K562 (cell line): ENCODE measurements around the gene RGS14. TPM values are rescaled to one million over a fixed set of nuclear protein-coding genes. Genes with fewer than 3 reads are reported as not detected.

Experiments used
- CREBBP ChIP-seq: IDR thresholded peaks from one replicate; pipeline ENCODE4 v1.6.1; 2012; ENCODE audit warnings: low read depth, mild to moderate bottlenecking, control low read depth, inconsistent platforms, low read length
- ELF4 ChIP-seq: fragments of 450-650 bp; formaldehyde crosslinking; IDR thresholded peaks from 2 replicates; pipeline ENCODE4 v1.4.0; 2022; ENCODE audit warnings: missing genetic modification characterization
- GATAD2A ChIP-seq: fragments of 450-650 bp; IDR thresholded peaks from 2 replicates; pipeline ENCODE4 v1.6.1; 2017
- KDM1A ChIP-seq, 2 experiments: fragments of 450-650 bp; IDR thresholded peaks; 2 replicates each; pipeline ENCODE4 v1.6.1; 2016; ENCODE audit warnings: mild to moderate bottlenecking in 2 of 2
- MAFG ChIP-seq: fragments of 450-650 bp; conservative IDR thresholded peaks from 2 replicates; pipeline ENCODE4 v1.6.1; 2016; ENCODE audit warnings: missing genetic modification characterization, missing compliant biosample characterization
- NCOA6 ChIP-seq: fragments of 450-650 bp; IDR thresholded peaks from 2 replicates; pipeline ENCODE4 v1.6.1; 2017; ENCODE audit warnings: mild to moderate bottlenecking
- NRF1 ChIP-seq, 2 experiments: fragments of 450-650 bp; IDR thresholded peaks in 1 of 2; conservative IDR thresholded peaks in 1 of 2; 2 replicates each; pipeline ENCODE4 v1.6.1; 2014; ENCODE audit warnings: mild to moderate bottlenecking in 2 of 2
- SUPT5H ChIP-seq: fragments of 450-650 bp; IDR thresholded peaks from 2 replicates; pipeline ENCODE4 v1.6.1; 2016
- TBL1XR1 ChIP-seq, 2 experiments: IDR thresholded peaks; 2 replicates each; pipeline ENCODE4 v1.6.1; 2012; ENCODE audit warnings: improper control_type of control experiment in 2 of 2, low read length in 2 of 2, mild to moderate bottlenecking in 1 of 2
- TEAD4 ChIP-seq, 2 experiments: sonication (generic) in 1 of 2; formaldehyde crosslinking in 1 of 2; IDR thresholded peaks; 2 replicates each; pipeline versions ENCODE4 v1.6.1 to v1.8.0; 2012 to 2022; ENCODE audit warnings: borderline replicate concordance in 1 of 2, inconsistent platforms in 1 of 2, low read length in 1 of 2, mild to moderate bottlenecking in 1 of 2, missing genetic modification reagents in 1 of 2
- THRAP3 ChIP-seq: fragments of 450-650 bp; IDR thresholded peaks from 2 replicates; pipeline ENCODE4 v1.6.1; 2016; ENCODE audit warnings: mild to moderate bottlenecking, inconsistent platforms, borderline replicate concordance
- YY1 ChIP-seq, 3 experiments: IDR thresholded peaks; 2 replicates each; pipeline ENCODE4 v1.6.1; 2011; ENCODE audit warnings: low read length in 2 of 3, mild to moderate bottlenecking in 2 of 3, moderate library complexity in 2 of 3, borderline replicate concordance in 1 of 3, control low read depth in 1 of 3, low read depth in 1 of 3; ENCODE audit not compliant: insufficient read depth in 3 of 3, insufficient replicate concordance in 2 of 3, control insufficient read depth in 1 of 3, insufficient read length in 1 of 3; ENCODE audit errors: extremely low read depth in 1 of 3
- ZNF24 ChIP-seq: fragments of 450-650 bp; IDR thresholded peaks from 2 replicates; pipeline ENCODE4 v1.6.1; 2016
- polyA plus RNA-seq, 8 experiments: library from polyadenylated mRNA; depleted of rRNA in 4 of 8; stranded (reverse) in 5 of 8; unstranded in 3 of 8; fragments of >200 nt; fragmentation: Nextera tagmentation in 2 of 8; fragmentation: Illumina TruSeq in 1 of 8; extraction: Ambion mirVana in 2 of 8; extraction: Trizol in 1 of 8; gene quantifications; 2 replicates each; pipeline versions ENCODE4 v1.2.1 to v1.2.3, GENCODE V29; 2011 to 2014; ENCODE audit warnings: inconsistent platforms in 1 of 8, missing spikeins in 1 of 8
- total RNA-seq, 7 experiments: library from RNA; depleted of rRNA in 6 of 7; stranded (reverse); fragments of >200 nt in 6 of 7; fragmentation: Illumina TruSeq in 2 of 7; extraction: Trizol in 2 of 7; gene quantifications; 2 replicates each; pipeline versions ENCODE4 v1.2.1 to v1.2.3, GENCODE V29; 2011 to 2021; ENCODE audit warnings: low replicate concordance in 1 of 7
- TF ChIP-seq, protein P1 (sequence below): sonication (generic); formaldehyde crosslinking; IDR thresholded peaks from 2 replicates; pipeline ENCODE4 v1.9.0; 2022; ENCODE audit warnings: mild to moderate bottlenecking, missing genetic modification reagents
- TF ChIP-seq, protein P2 (sequence below), 2 experiments: fragments of 450-650 bp; formaldehyde crosslinking in 1 of 2; IDR thresholded peaks; 2 replicates each; pipeline versions ENCODE4 v1.4.0 to v1.6.1; 2014 to 2020; ENCODE audit warnings: mild to moderate bottlenecking in 2 of 2, borderline replicate concordance in 1 of 2, low read depth in 1 of 2
- TF ChIP-seq, protein P3 (sequence below): sonication (generic); formaldehyde crosslinking; IDR thresholded peaks from 2 replicates; pipeline ENCODE4 v1.8.1; 2022; ENCODE audit warnings: missing genetic modification reagents

Gene RGS14
- total and polyA plus RNA-seq, 9 of the 15 experiments (the other 6 are each of a cell fraction or from before 2014, with no cell fraction given), result 0.28 to 75.9 (median 34.5) TPM

DNA sequence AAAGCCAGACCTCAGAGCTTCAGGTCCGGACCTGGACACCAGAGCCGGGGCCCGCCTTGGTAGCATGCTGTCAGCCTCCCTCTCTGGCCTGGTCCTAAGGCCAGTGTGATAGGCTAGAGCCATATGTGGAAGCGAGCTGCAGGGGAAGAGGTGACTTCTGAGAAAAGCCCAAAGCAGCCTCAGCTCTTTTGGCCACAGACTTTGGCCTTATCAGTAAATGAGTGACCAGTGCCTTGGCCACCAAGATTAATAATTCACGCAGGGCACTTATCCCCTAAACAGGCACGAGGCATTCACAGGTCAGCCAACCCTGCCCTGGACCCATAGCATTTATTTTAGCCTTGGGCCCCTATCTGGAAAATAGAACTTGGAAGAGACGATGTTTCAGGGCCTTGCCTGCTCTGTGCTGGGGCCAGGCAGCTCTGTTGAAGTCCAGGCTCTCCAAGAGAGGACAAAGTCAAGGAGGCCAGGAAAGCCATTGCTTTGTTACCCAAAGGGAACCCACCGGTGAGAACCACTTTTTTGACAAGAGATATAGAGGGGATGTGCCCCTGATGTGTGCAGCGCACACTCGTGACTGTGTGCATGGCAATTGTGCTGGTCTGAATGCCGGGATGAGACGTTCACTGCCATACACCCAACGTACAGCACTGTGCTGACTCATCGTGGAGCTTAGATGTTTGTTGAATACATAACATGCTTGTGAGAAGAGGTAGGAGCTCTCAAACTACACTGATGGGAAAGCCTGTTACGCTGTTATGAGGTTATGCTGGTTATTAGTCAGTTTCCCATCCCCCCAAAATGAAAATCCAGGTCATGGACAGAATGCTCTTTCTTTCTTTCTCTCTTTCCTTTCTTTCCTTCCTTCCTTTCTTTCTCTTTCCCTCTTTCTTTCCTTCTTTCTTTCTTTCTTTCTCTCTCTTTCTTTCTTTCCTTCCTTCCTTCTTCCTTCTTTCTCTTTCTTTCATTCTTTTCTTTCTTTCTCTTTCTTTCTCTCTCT is 21.5 kb downstream of the RGS14 start (continued):
- TF ChIP-seq, protein P1, sequence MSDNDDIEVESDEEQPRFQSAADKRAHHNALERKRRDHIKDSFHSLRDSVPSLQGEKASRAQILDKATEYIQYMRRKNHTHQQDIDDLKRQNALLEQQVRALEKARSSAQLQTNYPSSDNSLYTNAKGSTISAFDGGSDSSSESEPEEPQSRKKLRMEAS, result peak; percentile 62
- no peak for TF ChIP-seq ELF4 (CRISPR knock-in tag)
- peak in 1 of 2 experiments; percentile 27; a peak in 1 of 4 replicates for TF ChIP-seq NRF1 (conservative IDR thresholded peaks at IDR 0.05 in 1 of 2, IDR thresholded peaks at IDR 0.05 in 1 of 2)
- no peak; the same call in 1 of the 2 replicates for TF ChIP-seq ZNF24
- peak; percentile 97 for TF ChIP-seq THRAP3
- TF ChIP-seq TBL1XR1 (IDR thresholded peaks at IDR 0.05; ENCODE audit: low read length in 2 of 2), result peak in 1 of 2 experiments; percentile 7; a peak in 2 of 4 replicates
- TF ChIP-seq, protein P2, sequence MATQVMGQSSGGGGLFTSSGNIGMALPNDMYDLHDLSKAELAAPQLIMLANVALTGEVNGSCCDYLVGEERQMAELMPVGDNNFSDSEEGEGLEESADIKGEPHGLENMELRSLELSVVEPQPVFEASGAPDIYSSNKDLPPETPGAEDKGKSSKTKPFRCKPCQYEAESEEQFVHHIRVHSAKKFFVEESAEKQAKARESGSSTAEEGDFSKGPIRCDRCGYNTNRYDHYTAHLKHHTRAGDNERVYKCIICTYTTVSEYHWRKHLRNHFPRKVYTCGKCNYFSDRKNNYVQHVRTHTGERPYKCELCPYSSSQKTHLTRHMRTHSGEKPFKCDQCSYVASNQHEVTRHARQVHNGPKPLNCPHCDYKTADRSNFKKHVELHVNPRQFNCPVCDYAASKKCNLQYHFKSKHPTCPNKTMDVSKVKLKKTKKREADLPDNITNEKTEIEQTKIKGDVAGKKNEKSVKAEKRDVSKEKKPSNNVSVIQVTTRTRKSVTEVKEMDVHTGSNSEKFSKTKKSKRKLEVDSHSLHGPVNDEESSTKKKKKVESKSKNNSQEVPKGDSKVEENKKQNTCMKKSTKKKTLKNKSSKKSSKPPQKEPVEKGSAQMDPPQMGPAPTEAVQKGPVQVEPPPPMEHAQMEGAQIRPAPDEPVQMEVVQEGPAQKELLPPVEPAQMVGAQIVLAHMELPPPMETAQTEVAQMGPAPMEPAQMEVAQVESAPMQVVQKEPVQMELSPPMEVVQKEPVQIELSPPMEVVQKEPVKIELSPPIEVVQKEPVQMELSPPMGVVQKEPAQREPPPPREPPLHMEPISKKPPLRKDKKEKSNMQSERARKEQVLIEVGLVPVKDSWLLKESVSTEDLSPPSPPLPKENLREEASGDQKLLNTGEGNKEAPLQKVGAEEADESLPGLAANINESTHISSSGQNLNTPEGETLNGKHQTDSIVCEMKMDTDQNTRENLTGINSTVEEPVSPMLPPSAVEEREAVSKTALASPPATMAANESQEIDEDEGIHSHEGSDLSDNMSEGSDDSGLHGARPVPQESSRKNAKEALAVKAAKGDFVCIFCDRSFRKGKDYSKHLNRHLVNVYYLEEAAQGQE (IDR thresholded peaks at IDR 0.05; ENCODE audit: borderline replicate concordance), result 0 out of 2 replicates have a peak, but pooled peaks have one; percentile 2
- TF ChIP-seq, protein P2 (CRISPR knock-in tag; IDR thresholded peaks at IDR 0.05; ENCODE audit: low read depth), result peak; percentile 57; the same call in 1 of the 2 replicates
- no peak for TF ChIP-seq YY1 (IDR thresholded peaks at IDR 0.05; ENCODE audit: borderline replicate concordance in 1 of 3, control insufficient read depth in 1 of 3, extremely low read depth in 1 of 3, insufficient read depth in 3 of 3, insufficient read length in 1 of 3, insufficient replicate concordance in 2 of 3, low read depth in 1 of 3, low read length in 2 of 3)
- peak; percentile 48; the same call in 1 of the 2 replicates for TF ChIP-seq NCOA6
- TF ChIP-seq TEAD4 (IDR thresholded peaks at IDR 0.05; ENCODE audit: low read length), result peak; percentile 48; the same call in 1 of the 2 replicates
- TF ChIP-seq TEAD4 (CRISPR knock-in tag; IDR thresholded peaks at IDR 0.05; ENCODE audit: borderline replicate concordance), result no peak
- TF ChIP-seq SUPT5H, result 0 out of 2 replicates have a peak, but pooled peaks have one; percentile 35
- TF ChIP-seq, protein P3, sequence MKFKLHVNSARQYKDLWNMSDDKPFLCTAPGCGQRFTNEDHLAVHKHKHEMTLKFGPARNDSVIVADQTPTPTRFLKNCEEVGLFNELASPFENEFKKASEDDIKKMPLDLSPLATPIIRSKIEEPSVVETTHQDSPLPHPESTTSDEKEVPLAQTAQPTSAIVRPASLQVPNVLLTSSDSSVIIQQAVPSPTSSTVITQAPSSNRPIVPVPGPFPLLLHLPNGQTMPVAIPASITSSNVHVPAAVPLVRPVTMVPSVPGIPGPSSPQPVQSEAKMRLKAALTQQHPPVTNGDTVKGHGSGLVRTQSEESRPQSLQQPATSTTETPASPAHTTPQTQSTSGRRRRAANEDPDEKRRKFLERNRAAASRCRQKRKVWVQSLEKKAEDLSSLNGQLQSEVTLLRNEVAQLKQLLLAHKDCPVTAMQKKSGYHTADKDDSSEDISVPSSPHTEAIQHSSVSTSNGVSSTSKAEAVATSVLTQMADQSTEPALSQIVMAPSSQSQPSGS (CRISPR knock-in tag), result no peak
- no peak for TF ChIP-seq CREBBP
- TF ChIP-seq KDM1A (IDR thresholded peaks at IDR 0.05), result peak in 1 of 2 experiments; percentile 48; a peak in 1 of 4 replicates
- TF ChIP-seq GATAD2A, result no peak
- TF ChIP-seq MAFG, result peak; percentile 97
